HepG2 (cell line): ENCODE results near the gene ATP7B. TPM values are rescaled to one million over a fixed set of nuclear protein-coding genes. Genes with fewer than 3 reads are reported as not detected.
A peak's percentile ranks its signal among the peaks of the same experiment; 100 is the strongest.

Experiments
- AKNA ChIP-seq: sonication (generic); formaldehyde crosslinking; IDR thresholded peaks from 2 replicates; pipeline ENCODE4 v1.4.0; 2020; ENCODE audit warnings: missing genetic modification reagents, borderline replicate concordance
- ARNT ChIP-seq: fragments of 450-650 bp; IDR thresholded peaks from 2 replicates; pipeline ENCODE4 v1.6.1; 2017
- CEBPB ChIP-seq: IDR thresholded peaks from 2 replicates; pipeline ENCODE4 v1.6.1; 2011; ENCODE audit warnings: low read depth, low read length, improper control_type of control experiment, borderline replicate concordance
- CREB3 ChIP-seq: sonication (generic); formaldehyde crosslinking; IDR thresholded peaks from 2 replicates; pipeline ENCODE4 v1.5.0; 2020; ENCODE audit warnings: missing genetic modification reagents
- GTF2F1 ChIP-seq: fragments of 150-350 bp; IDR thresholded peaks from 2 replicates; pipeline ENCODE4 v1.6.1; 2014; ENCODE audit warnings: low read length
- HCFC1 ChIP-seq: fragments of 150-350 bp; IDR thresholded peaks from 2 replicates; pipeline ENCODE4 v1.6.1; 2014; ENCODE audit warnings: low read depth, low read length
- HNF4A ChIP-seq: sonication (generic); formaldehyde crosslinking; IDR thresholded peaks from 2 replicates; pipeline ENCODE4 v1.4.0; 2020; ENCODE audit warnings: missing genetic modification reagents
- KAT8 ChIP-seq: IDR thresholded peaks from 2 replicates; pipeline ENCODE4 v1.6.1; 2016; ENCODE audit warnings: missing genetic modification reagents, missing compliant biosample characterization
- LBX2 ChIP-seq: sonication (generic); formaldehyde crosslinking; IDR thresholded peaks from 2 replicates; pipeline ENCODE4 v1.5.0; 2020; ENCODE audit warnings: missing genetic modification reagents, mild to moderate bottlenecking, borderline replicate concordance
- PREB ChIP-seq: sonication (generic); formaldehyde crosslinking; IDR thresholded peaks from 2 replicates; pipeline ENCODE4 v1.4.0; 2020; ENCODE audit warnings: missing genetic modification reagents
- STAT6 ChIP-seq: sonication (generic); formaldehyde crosslinking; IDR thresholded peaks from 2 replicates; pipeline ENCODE4 v1.4.0; 2020; ENCODE audit warnings: missing genetic modification reagents, mild to moderate bottlenecking, borderline replicate concordance
- TOPORS ChIP-seq: sonication (generic); formaldehyde crosslinking; IDR thresholded peaks from 2 replicates; pipeline ENCODE4 v1.8.0; 2023; ENCODE audit warnings: mild to moderate bottlenecking, missing genetic modification reagents
- ZNF264 ChIP-seq: sonication (generic); formaldehyde crosslinking; IDR thresholded peaks from 2 replicates; pipeline ENCODE4 v1.4.0; 2020; ENCODE audit warnings: missing genetic modification reagents
- ZNF451 ChIP-seq: sonication (generic); formaldehyde crosslinking; IDR thresholded peaks from 2 replicates; pipeline ENCODE4 v1.5.0; 2020; ENCODE audit warnings: mild to moderate bottlenecking, missing genetic modification reagents
- ZNF569 ChIP-seq: sonication (generic); formaldehyde crosslinking; IDR thresholded peaks from 2 replicates; pipeline ENCODE4 v1.5.0; 2020; ENCODE audit warnings: mild to moderate bottlenecking, missing genetic modification reagents, moderate library complexity, borderline replicate concordance
- ZNF747 ChIP-seq: sonication (generic); formaldehyde crosslinking; IDR thresholded peaks from 2 replicates; pipeline ENCODE4 v1.8.1; 2023; ENCODE audit warnings: missing genetic modification reagents, mild to moderate bottlenecking, borderline replicate concordance
- ZZZ3 ChIP-seq: sonication (generic); formaldehyde crosslinking; IDR thresholded peaks from 2 replicates; pipeline ENCODE4 v1.4.0; 2020; ENCODE audit warnings: missing genetic modification reagents, mild to moderate bottlenecking, borderline replicate concordance
- polyA plus RNA-seq, 8 experiments: library from polyadenylated mRNA; depleted of rRNA in 3 of 8; stranded (reverse) in 7 of 8; unstranded in 1 of 8; fragments of >200 nt; fragmentation: Illumina TruSeq in 4 of 8; extraction: Trizol in 4 of 8; gene quantifications; 2 replicates each; pipeline versions ENCODE4 v1.2.1 to v1.2.3, GENCODE V29; 2011 to 2016; ENCODE audit warnings: low read depth in 4 of 8, missing spikeins in 1 of 8, mixed read lengths in 1 of 8; ENCODE audit not compliant: insufficient read depth in 1 of 8
- total RNA-seq, 5 experiments: library from RNA; depleted of rRNA; stranded (reverse); fragments of >200 nt; fragmentation: Illumina TruSeq; extraction: Trizol; gene quantifications; 2 replicates each; pipeline ENCODE4 v1.2.3, GENCODE V29; 2016; ENCODE audit warnings: low read depth in 1 of 5

The ATP7B gene
- total and polyA plus RNA-seq, 2 of the 13 experiments (the other 11 are each of a cell fraction or from before 2014, with no cell fraction given), result 31.8 to 57.4 TPM

GRCh38 chr13:51997641-51998330 is 13.5 kb downstream of the ATP7B start (continued):
- 0 out of 2 replicates have a peak, but pooled peaks have one; percentile 37 for TF ChIP-seq ZNF451 (CRISPR knock-in tag)
- TF ChIP-seq LBX2 (CRISPR knock-in tag), result no peak
- no peak for TF ChIP-seq CREB3 (CRISPR knock-in tag)
- peak; percentile 44; the same call in 1 of the 2 replicates for TF ChIP-seq TOPORS
- TF ChIP-seq PREB (CRISPR knock-in tag), result no peak
- no peak for TF ChIP-seq HCFC1
- TF ChIP-seq ZZZ3 (CRISPR knock-in tag), result no peak
- TF ChIP-seq ZNF264 (CRISPR knock-in tag), result no peak
- no peak for TF ChIP-seq ARNT
- no peak for TF ChIP-seq STAT6 (CRISPR knock-in tag)
- TF ChIP-seq CEBPB, result no peak
- TF ChIP-seq HNF4A (CRISPR knock-in tag), result peak; percentile 81
- TF ChIP-seq ZNF569, result no peak
- peak; percentile 66; the same call in 1 of the 2 replicates for TF ChIP-seq ZNF747 (CRISPR knock-in tag)
- 0 out of 2 replicates have a peak, but pooled peaks have one; percentile 31 for TF ChIP-seq KAT8 (CRISPR knock-in tag)
- no peak for TF ChIP-seq AKNA (CRISPR knock-in tag)
- TF ChIP-seq GTF2F1, result no peak
